Stimulated activated CD8-positive, alpha-beta memory T cell treated with anti-CD3 and anti-CD28 coated beads, Interleukin-4, amount 100 ng/mL, for 1 hour (primary cell): ENCODE data around the gene UBL3.

Experiments
- DNase-seq, 2 donors: peaks; one replicate each; pipeline ENCODE4 v3.0.0-alpha.2; 2020; ENCODE audit warnings: low read depth in 2 of 2, low spot score in 1 of 2

UBL3 gene

DNA sequence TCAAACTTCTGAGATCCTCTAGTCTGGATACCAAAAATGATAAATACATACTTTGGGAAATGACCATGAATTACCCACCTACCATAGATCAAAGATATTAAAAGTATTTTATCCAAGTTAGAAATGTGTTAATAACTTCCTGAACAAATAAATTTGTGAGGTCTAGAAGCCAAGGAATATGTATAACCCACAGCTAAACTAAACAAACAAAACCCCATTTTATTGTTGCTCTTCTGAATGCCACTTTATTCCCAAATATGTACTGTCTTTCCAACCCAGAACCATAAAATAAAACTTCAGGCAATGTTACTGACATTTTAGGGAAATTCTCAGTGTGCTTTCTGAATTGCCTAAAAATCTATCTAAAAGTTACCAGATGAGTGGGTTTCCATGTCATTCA, 35.1 kb downstream of the UBL3 start:
- DNase-seq: no peak

DNA sequence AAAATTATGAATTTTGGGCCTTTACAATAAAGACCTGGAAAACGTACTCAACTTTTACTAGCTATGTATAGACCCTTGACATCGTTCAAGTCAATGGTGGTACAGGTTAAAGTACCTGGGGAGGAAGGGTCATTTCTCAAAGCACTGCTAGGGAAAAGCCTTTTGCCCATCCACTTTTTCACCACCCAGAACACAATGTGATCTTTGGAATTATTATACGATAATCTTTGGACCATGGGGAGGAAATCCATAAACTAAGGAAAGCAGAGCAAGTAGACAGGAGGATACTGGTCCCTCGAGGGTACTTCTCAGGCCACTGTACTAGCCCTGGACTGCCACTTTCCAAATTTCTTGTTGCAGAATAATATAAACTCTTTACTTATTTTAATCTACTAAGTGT, 39.5 kb downstream of the UBL3 start:
- no peak for DNase-seq

DNA sequence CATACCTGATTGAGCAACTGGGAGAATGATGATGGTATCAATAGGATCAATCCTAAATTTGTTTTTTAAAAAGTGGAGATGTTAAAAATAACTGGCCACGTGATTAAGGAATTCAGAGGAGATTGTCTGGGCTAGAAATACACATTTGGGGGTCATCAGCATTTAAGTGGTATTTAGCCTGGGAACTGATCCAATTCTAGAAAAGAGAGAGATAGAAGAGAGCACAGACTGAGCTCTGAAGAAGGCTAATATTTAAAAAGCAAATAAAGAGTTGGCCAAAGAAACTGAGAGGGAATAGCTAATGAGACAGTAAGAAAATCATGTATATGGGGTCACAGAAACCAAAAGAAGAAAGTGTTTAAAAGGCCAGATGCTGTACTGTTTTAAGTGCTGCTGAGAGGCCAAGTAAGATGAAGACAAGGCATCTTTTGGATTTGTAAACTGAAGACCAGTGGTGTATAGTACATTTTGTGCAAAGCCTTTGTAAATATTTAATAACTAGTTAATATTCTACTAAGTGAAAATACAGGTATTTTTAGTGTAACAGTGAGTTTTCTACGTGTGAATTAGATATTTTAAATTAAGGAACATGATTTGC, 40.2 kb downstream of the UBL3 start:
- DNase-seq: no peak

DNA sequence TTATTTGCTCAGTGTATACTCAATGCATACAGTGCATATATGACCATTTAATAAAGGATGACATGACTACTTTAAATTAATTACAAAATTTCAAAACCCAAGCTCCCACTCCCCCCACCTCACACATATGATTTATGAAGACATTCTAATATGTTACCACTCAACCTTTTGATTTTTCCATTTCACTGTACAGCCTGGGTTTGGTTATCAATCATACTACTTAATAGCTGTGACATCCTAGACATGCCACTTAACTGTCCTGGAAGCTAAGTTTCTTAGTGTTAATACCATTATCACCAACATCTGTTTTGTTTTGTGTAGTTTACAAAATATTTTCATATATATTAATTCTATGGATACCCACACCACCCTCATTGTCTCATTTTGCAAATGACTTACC, 42.2 kb downstream of the UBL3 start:
- DNase-seq: no peak

DNA sequence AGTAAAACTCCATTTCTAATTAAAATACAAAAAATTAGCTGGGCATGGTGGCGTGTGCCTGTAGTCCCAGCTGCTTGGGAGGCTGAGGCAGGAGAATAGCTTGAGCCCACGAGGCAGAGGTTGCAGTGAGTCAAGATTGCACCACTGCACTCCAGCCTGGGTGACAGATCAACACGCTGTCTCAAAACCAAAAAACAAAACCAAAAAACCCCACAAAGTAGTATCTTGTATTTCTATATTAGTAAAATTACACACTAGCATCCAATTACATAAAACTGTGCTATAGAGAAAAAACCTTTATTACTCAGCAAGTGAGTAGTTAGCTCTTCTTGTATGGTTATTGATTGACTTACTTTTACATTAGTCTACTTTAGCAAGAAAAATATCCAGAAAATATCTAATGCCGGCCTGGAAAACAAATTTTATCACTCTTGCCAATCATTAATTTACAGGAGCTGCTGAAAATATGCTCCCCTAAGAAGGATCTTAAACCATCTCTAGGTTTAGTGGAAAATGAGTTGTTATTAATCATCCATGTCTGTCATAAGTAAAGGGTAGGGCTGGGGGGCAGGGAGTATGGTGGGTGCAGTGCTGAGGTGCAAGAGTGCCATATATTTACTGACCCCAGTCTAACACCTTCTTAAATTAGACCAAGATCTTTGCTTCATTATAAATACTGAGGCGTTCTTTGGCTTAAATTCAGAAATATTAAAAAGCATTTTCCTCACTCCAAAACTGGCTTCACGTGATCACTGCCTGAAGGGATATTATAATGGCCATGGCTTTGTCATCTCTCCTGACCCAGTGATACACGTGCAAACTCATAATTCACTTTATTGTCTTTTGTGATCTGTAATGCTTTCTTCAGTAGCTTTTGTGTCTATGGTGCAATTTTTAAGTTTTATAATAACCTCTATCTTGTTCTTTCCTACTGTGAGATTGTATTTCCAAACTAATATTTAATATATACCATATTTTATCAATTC, 44.1 kb downstream of the UBL3 start:
- no peak for DNase-seq

DNA sequence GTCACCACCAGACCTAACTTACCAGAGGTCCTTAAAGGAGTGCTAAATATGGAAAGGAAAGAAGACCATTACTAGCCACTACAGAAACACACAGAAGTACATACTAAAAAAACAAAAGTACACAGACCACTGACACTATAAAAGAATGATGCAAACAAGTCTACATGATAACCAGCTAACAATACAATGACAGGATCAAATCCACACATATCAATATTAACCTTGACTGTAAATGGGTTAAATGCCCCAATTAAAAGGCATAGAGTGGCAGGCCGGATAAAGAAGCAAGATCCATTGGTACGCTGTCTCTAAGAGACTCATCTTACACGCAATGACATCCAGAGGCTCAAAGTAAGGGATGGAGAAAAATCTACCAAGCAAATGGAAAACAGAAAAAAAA, 47.2 kb downstream of the UBL3 start:
- no peak for DNase-seq

DNA sequence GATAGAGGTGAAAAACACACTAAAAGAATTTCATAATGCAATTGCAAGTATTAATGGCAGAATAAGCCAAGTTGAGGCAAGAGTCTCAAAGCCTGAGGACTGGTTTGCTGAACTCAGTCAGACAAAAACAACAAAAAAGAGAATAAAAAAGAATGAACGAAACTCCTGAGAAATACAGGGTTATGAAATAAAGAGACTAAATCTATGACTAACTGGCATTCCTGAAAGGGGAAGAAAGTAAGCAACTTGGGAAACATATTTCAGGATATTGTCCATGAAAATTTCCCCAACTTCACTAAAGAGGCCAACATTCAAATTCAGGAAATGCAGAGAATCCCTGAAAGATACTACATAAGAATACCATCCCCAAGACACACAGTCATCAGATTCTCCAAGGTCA, 47.8 kb downstream of the UBL3 start:
- no peak for DNase-seq

DNA sequence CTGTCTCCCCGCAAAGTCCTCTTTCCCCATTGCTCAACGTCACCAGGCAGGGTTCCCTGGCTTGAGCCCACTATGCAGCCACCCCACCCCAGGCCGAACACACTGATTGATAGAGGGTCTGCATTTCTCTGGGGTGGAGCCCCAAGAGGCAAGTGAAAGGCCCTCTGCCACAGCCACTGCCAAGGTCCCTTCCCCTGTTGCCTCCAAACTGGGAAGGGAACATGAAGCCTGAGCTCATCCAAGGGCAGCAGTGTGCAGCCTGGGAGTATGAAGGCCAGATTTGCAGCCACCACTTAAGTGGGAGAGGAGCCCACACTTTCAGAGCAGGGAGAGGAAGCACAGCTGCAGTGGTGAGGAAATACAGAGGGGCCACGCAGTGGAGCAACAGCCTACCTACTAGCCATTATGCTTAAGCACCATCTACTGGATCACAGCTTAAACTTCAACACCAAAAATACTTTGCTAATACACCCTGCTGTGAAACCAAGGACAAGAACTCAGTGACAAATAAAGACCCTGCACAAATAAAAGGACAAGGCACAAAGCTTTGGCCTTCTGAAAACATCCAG, 48.6 kb downstream of the UBL3 start:
- no peak for DNase-seq

DNA sequence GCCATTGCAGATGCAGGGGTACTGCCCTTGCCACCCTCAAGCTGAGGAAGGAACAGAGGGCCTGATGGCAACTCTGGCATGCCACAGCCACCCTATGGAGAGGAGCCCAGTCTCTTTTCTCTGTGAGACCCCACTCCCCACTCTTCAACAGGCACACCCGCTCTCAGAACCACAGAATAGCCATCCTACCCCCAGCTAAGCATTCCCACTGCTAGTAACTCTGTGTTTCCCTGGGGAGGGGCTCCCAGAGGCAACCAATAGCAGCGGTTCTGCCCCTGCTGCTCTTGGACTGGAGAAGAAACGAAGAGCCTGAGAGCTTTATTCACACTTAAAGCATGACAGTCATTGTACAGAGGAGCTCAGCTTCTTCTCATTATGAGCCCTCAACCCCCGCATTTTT, 49.3 kb downstream of the UBL3 start:
- no peak for DNase-seq

DNA sequence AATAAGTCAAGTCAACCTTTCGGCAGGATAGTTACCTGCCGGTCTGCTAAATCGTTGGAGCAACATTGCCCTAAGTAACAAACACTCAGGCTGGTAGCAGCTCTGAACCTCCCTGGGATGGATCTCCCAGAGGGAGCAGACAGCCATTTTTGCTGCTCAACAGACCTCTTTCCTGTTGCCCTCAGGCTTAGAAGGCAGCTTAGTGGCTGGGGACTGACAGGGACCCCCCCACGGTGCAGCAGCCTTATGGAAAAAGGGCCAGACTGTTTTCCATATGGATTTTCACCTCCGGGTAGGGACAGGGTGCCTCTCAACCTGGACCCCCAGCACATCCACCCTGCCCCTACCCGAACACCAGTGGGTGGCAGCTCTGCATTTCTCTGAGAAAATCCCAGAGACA, 49.7 kb downstream of the UBL3 start:
- no peak for DNase-seq

DNA sequence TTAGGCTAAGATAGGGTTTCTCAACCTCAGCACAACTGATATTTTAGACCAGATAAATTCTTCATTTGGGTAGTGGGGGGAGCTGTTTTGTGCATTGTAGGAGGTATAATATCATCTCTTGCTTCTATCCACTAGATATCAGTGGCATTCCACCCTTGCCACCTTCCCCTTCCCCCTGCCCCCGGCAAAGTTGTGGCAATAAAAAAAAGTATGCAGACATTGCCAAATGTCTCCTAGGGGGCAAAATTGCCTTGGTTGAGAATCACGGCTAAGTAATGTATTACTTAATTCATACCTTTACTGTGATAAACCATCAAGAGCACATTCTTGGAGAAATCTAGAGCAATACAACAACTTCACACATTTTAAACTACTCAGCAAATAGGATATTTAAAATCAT, 51.4 kb downstream of the UBL3 start:
- no peak for DNase-seq

DNA sequence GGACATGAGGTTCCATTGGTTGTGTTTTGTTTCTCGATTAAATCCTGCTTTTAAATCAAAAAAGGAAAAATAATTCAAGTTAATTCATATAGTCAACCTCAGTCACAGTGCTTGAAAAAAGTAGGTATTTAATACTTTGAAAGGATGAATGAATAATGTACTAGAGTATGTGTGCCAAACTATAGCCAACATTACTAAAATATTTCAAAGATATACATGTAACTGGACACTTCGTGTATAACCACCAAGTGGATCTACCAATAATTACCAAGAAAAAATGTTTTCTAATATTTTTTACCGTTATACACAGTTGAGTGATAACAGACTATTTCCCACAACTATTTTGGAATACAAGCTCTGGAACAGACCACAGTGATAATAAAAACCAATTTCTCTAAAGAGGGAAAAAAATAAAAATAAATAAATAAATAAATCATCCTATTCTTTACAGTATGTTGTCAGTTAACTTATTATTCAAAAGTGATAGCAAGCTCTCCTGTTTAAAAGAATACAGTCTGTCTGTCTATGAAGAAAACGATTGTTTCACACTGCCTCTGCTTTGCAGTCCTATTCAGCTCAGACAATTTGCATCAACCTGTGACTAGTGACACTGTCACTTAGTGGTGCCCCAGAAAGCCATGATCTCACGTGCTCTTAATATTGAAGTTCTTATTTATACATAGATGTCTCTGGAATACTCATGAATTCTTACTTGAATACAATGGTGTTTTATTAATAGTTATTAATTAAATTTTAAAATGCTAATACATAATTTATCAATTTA, 58.2 kb downstream of the UBL3 start:
- no peak for DNase-seq

DNA sequence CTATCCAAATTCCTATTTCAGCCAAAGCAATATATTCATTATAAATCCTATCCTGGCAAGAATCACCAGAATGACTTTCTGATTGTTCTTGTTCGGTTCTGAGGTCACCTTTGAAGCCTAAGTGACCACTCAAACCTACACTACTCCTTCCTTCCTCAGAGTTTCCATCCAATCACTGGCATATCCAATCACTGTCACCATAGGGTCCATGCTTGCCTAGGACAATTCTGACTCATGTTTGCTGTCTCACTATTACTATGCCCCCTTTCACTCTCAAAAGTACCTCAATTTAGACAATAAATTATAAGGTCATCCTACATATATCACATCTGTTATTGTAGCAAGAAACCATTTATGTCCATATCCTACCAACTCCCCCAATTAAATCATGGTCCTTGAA, 58.9 kb downstream of the UBL3 start:
- no peak for DNase-seq

DNA sequence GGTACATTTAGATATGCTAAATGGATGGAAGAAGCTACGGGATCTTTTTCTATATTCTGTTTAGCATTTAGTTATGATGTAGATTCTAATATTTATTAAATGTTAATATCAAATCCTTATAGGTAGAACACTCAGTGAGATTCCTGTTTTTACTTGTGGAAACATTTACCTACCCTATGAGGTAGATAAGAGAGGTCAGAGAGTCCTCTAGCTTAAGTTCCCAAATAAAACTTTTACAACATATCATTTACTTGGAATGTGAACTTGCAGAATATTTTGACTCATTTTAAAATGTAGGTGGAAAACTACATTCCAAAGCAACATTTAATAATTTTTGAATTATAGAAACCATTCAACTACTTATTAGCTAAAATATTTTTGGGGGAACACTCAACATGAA, 63.7 kb downstream of the UBL3 start:
- no peak for DNase-seq

DNA sequence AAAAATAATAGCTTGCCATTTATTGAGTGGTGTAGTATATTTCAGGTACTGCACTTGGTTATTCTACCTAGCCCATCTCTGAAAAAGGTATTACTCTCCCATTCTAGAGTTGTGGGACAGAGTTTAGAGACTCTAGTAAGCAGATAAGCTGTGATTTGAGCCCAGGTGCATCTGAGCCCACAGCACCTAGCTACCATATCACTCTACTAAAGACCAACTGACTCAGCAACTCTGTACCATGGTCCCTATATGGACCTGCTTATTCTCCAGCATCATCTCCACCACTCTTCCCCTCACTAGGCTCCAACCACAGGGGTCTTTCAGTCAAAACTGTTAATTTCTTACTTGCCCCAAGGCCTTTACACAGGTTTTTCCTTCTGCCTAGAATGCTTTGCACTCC, 64.4 kb downstream of the UBL3 start:
- no peak for DNase-seq

DNA sequence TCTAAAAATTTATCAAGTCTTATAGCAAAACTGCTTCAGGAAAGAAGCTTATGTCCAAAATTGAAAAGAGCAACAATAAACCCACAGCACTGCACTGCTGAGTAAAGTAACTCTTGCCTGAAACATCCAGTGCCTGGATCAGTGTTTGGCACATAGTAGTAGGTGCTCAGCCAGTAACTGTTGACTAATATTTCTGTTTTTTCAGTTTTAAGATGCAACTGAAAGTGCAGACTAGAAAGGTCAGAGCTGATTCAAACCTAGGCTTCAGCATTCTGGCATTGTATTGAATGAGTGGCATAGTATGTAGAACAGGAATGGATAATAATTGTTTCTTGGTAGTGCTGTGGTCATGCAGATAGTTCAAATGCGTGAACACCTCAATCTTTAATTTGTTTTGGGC, 67.6 kb downstream of the UBL3 start:
- no peak for DNase-seq

DNA sequence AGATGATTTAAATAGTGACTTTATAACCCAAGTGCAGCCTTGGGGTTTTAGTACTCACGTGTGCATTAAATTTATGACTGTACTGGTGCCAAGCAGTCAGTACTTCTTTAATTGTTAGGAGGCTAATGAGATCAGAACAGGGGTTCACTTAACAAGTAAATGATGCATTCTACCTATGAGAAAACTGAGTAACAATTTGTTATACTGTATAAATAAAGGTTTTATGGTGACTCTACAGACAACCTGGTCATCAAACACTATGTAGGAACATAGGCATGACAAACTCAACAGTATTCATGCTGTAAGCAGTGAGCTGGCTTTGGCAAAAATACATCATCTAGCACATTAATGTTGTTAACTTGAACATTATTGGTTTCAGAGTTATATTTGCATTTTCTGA, 75.6 kb downstream of the UBL3 start:
- DNase-seq: no peak

DNA sequence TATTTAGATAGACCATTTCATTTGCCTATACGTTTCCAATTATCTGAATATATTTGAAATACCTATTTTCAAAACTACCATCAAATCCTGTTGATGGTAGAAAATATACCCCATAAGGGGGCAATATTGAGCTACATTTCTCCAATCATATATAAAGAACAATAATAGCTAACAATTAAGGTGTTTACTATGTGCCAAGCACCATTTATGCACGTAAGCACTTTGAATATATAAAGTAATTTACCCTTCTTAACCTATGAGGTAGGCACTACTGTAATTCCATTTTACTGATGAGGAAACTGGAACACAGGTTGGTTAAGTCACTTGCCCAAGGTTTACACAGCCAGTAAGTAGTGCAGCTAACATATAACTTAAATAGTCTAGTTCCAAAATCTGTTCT, 79.2 kb downstream of the UBL3 start:
- DNase-seq: no peak

DNA sequence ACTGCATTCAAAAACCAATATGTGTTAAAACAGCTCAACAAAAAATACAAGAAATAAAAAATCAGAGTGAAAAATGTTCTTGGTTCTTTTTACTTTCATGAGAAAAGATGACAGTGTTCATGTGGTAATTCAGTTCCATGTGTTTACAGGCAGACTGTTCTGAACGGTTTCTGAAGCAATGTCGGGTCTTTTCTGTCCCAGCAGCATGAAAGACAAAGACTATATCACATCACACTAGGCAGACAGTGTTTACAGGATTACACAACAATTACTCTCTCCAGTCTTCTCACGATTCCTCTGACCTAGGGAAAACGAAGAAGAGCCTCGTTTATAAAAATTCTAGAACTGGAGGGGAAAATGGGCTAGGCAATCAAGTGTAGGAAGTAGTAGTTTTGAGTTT, 83.4 kb downstream of the UBL3 start:
- DNase-seq: no peak

DNA sequence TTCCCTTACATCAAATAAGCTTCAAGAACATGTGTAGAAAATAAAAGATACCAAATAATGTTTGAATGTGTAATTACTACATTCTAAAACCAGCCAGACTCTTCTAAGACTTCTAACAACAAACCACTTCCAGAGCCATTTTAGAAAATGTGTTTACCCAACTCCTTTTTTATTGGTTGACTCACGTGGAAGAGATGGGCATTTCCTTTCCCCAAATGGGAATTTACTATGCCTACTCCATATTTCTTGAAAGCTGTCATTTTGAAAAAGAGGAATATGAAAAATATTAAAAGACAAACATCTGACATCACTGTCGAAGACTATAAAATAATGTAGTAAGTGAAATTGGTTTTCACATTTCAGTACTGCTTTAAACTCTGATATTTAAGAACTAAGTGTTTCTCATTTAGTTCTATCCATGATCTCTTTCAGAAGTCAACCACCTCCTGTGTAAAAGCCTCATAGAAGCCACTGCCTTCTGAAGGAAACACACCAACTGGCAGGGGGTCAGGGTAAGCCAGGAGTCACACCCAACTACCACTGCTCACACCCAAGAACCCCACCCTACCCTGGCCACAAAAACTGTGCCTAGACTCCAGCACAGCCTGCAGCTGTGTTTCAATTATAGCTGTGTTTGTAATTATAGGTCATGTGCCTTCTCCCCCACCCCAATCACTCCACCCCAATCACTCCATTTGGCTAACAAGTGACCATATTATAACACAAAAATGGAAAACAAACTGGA, 86.8 kb downstream of the UBL3 start:
- DNase-seq: no peak

DNA sequence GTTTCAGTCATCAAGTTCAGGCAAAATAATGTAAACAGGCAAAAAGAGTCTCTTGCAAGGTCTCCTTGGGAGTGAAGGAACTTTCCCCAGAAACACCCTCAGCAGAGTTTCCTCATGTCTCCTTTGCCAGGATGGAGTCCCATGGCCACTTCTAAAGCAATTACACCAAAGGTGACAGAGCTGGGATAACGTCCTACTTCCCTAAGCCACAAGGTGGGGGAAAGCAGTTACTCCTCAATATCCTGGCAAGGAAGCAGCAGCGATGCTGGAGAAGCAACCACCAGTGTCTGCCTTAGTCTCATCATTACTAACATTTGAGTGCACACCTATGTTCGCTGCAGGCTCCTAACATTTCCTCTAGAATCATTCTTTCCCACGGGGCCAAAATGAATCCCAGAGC, 88.6 kb downstream of the UBL3 start:
- DNase-seq: no peak
